HEK293 (cell line): ENCODE data around the gene IQSEC1.

Experiments used
- CTCF ChIA-PET: fragments of 350-600 bp; formaldehyde crosslinking; extraction: SDS; loops from one replicate; lab custom pipeline; 2021; ENCODE audit warnings: antibody characterized with exemption; lab: Yijun Ruan, JAX
- POLR2A ChIA-PET: fragments of 300-600 bp; formaldehyde crosslinking; extraction: SDS; loops from one replicate; lab custom pipeline; 2020; ENCODE audit warnings: antibody characterized with exemption, inconsistent platforms; lab: Yijun Ruan, JAX
- H3K27ac ChIP-seq: fragments of 200-500 bp; sonication (Bioruptor generic); 2 replicates; pipeline ENCODE4 v1.5.1; 2014; ENCODE audit warnings: low read depth, low read length, control low read depth, inconsistent platforms; ENCODE audit errors: extremely low read depth
- H3K36me3 ChIP-seq, 2 experiments: fragments of 200-500 bp in 1 of 2; sonication (Bioruptor generic) in 1 of 2; 1 replicate in 1 of 2; 2 replicates in 1 of 2; pipeline ENCODE4 v1.5.1; 2014 to 2017; ENCODE audit warnings: inconsistent platforms in 2 of 2, low read length in 2 of 2; ENCODE audit not compliant: control insufficient read depth in 2 of 2, insufficient read depth in 1 of 2
- H3K4me1 ChIP-seq: fragments of 200-500 bp; sonication (Bioruptor generic); 2 replicates; pipeline ENCODE4 v1.5.1; 2014; ENCODE audit warnings: mild to moderate bottlenecking, low read length, inconsistent platforms; ENCODE audit not compliant: control insufficient read depth, insufficient read depth
- H3K4me3 ChIP-seq: 2 replicates; pipeline ENCODE4 v1.5.1; 2011; ENCODE audit warnings: low read depth, mild to moderate bottlenecking, control low read depth, low read length, moderate library complexity
- H3K9me3 ChIP-seq: fragments of 200-500 bp; sonication (Bioruptor generic); 2 replicates; pipeline ENCODE4 v1.5.1; 2014; ENCODE audit warnings: low read depth, low read length, inconsistent platforms; ENCODE audit not compliant: control insufficient read depth, insufficient read depth
- BCL6B ChIP-seq: fragments of 450-650 bp; formaldehyde crosslinking; IDR thresholded peaks from 2 replicates; pipeline ENCODE4 v1.5.1; 2017; ENCODE audit warnings: missing biosample characterization, missing genetic modification characterization
- GLI2 ChIP-seq: fragments of 450-650 bp; formaldehyde crosslinking; IDR thresholded peaks from 2 replicates; pipeline ENCODE4; 2017; ENCODE audit warnings: missing biosample characterization, missing genetic modification characterization, low read depth, borderline replicate concordance
- MYNN ChIP-seq: fragments of 450-650 bp; formaldehyde crosslinking; IDR thresholded peaks from 2 replicates; pipeline ENCODE4 v1.5.1; 2016; ENCODE audit warnings: missing biosample characterization, missing genetic modification characterization, borderline replicate concordance
- ZBTB49 ChIP-seq: fragments of 450-650 bp; formaldehyde crosslinking; IDR thresholded peaks from 2 replicates; pipeline ENCODE4 v1.5.1; 2016; ENCODE audit warnings: missing biosample characterization, missing genetic modification characterization, low read depth
- ZBTB7A ChIP-seq: fragments of 450-650 bp; formaldehyde crosslinking; IDR thresholded peaks from 2 replicates; pipeline ENCODE4 v1.5.1; 2016; ENCODE audit warnings: low read depth, missing biosample characterization, missing genetic modification characterization
- ZNF132 ChIP-seq: fragments of 450-650 bp; formaldehyde crosslinking; IDR thresholded peaks from 2 replicates; pipeline ENCODE4 v1.5.1; 2017; ENCODE audit warnings: missing biosample characterization, missing genetic modification characterization, borderline replicate concordance
- ZNF146 ChIP-seq: fragments of 450-650 bp; formaldehyde crosslinking; IDR thresholded peaks from 2 replicates; pipeline ENCODE4 v1.5.1; 2016; ENCODE audit warnings: missing biosample characterization, missing genetic modification characterization
- ZNF202 ChIP-seq: fragments of 450-650 bp; formaldehyde crosslinking; IDR thresholded peaks from 2 replicates; pipeline ENCODE4 v1.5.1; 2016; ENCODE audit warnings: missing biosample characterization, missing genetic modification characterization, borderline replicate concordance
- ZNF350 ChIP-seq: fragments of 450-650 bp; formaldehyde crosslinking; IDR thresholded peaks from 2 replicates; pipeline ENCODE4 v1.5.0; 2017; ENCODE audit warnings: missing biosample characterization, mild to moderate bottlenecking, missing genetic modification characterization
- ZNF530 ChIP-seq: fragments of 450-650 bp; formaldehyde crosslinking; IDR thresholded peaks from 2 replicates; pipeline ENCODE4 v1.5.1; 2016; ENCODE audit warnings: low read depth, missing biosample characterization, missing genetic modification characterization
- ZNF560 ChIP-seq: fragments of 450-650 bp; formaldehyde crosslinking; IDR thresholded peaks from 2 replicates; pipeline ENCODE4 v1.5.1; 2017; ENCODE audit warnings: missing biosample characterization, missing genetic modification characterization, borderline replicate concordance
- ZNF610 ChIP-seq: fragments of 450-650 bp; formaldehyde crosslinking; IDR thresholded peaks from 2 replicates; pipeline ENCODE4 v1.5.1; 2016; ENCODE audit warnings: missing biosample characterization, missing genetic modification characterization, borderline replicate concordance
- ZNF621 ChIP-seq: fragments of 450-650 bp; formaldehyde crosslinking; IDR thresholded peaks from 2 replicates; pipeline ENCODE4 v1.5.1; 2017; ENCODE audit warnings: missing biosample characterization, missing genetic modification characterization
- ZNF639 ChIP-seq: fragments of 450-650 bp; formaldehyde crosslinking; IDR thresholded peaks from 2 replicates; pipeline ENCODE4 v1.5.1; 2016; ENCODE audit warnings: missing biosample characterization, missing genetic modification characterization
- ZNF645 ChIP-seq: fragments of 450-650 bp; formaldehyde crosslinking; IDR thresholded peaks from 2 replicates; pipeline ENCODE4; 2016; ENCODE audit warnings: missing biosample characterization, missing genetic modification characterization
- ZNF664 ChIP-seq: fragments of 450-650 bp; formaldehyde crosslinking; IDR thresholded peaks from 2 replicates; pipeline ENCODE4 v1.5.1; 2016; ENCODE audit warnings: missing biosample characterization, missing genetic modification characterization
- ZNF670 ChIP-seq: fragments of 450-650 bp; formaldehyde crosslinking; IDR thresholded peaks from 2 replicates; pipeline ENCODE4 v1.5.1; 2016; ENCODE audit warnings: missing biosample characterization, missing genetic modification characterization, low read depth
- ZNF76 ChIP-seq: fragments of 450-650 bp; formaldehyde crosslinking; IDR thresholded peaks from 2 replicates; pipeline ENCODE4; 2016; ENCODE audit warnings: low read depth, missing biosample characterization, missing genetic modification characterization, borderline replicate concordance

IQSEC1 gene

GRCh38 chr3:12963922-12964701, 109.1 kb downstream of the IQSEC1 start:
- H3K27ac ChIP-seq = no peak overlapping the region
- no peak overlapping the region for H3K4me3 ChIP-seq
- H3K9me3 ChIP-seq = no peaks in the 10 kb centered on the region
- peaks cover 0 to 12% of the 10 kb centered on the region in 2 experiments; a peak in 1 of 3 replicates for H3K36me3 ChIP-seq
- H3K4me1 ChIP-seq = peaks cover 7% of the 10 kb centered on the region
- CTCF ChIA-PET = interaction anchor here (0.8 to 2.9 kb wide), 2 partner anchors 19 to 144 kb away, joined by 3 to 17 read pairs; no protein-coding TSS in a partner anchor
- TF ChIP-seq BCL6B (tag by site-specific recombination) (peak; percentile 83), ZNF560 (tag by site-specific recombination) (no peak)
- POLR2A ChIA-PET = no interaction called here

- ChIA-PET CTCF (interaction anchor here (0.6 to 2.9 kb wide), 4 partner anchors 18 to 800 kb away, joined by 3 to 17 read pairs (median 3); no protein-coding TSS in a partner anchor), POLR2A (no interaction called here)
- Histone ChIP-seq H3K4me3 (no peak overlapping the region), H3K27ac (no peak overlapping the region), H3K9me3 (no peaks in the 10 kb centered on the region), H3K36me3 (peaks cover 0 to 12% of the 10 kb centered on the region in 2 experiments; a peak in 1 of 3 replicates), H3K4me1 (peaks cover 7% of the 10 kb centered on the region)
- TF ChIP-seq ZNF664 (tag by site-specific recombination) (0 out of 2 replicates have a peak, but pooled peaks have one; percentile 60), GLI2 (tag by site-specific recombination) (no peak)
Observed at GRCh38 chr3:12963231-12963896, 109.9 kb downstream of the IQSEC1 start.

GRCh38 chr3:12962292-12962691, 110.9 kb downstream of the IQSEC1 start:
- H3K4me1 ChIP-seq = peaks cover 4% of the 10 kb centered on the region; the same call in 1 of the 2 replicates
- no peak for TF ChIP-seq ZNF610 (tag by site-specific recombination)
- no peak for TF ChIP-seq ZBTB49 (tag by site-specific recombination)
- no peak for TF ChIP-seq ZNF639 (tag by site-specific recombination)
- no peak for TF ChIP-seq ZNF350
- no peak for TF ChIP-seq ZNF670 (tag by site-specific recombination)
- TF ChIP-seq ZBTB7A = no peak
- TF ChIP-seq ZNF132 (tag by site-specific recombination) = no peak
- TF ChIP-seq ZNF530 (tag by site-specific recombination) = no peak
- TF ChIP-seq ZNF76 (tag by site-specific recombination) = no peak
- TF ChIP-seq ZNF645 (tag by site-specific recombination) = no peak
- no peak for TF ChIP-seq ZNF621 (tag by site-specific recombination)
- no peak for TF ChIP-seq ZNF202
- no peak for TF ChIP-seq MYNN (tag by site-specific recombination)
- TF ChIP-seq ZNF146 (tag by site-specific recombination) = no peak
- TF ChIP-seq, all 188 proteins: peak for 0
- ChIA-PET POLR2A (no interaction called here), CTCF (interaction anchor here (0.6 to 0.7 kb wide), 2 partner anchors 16 to 801 kb away, joined by 3 read pairs; no protein-coding TSS in a partner anchor)
- Histone ChIP-seq H3K27ac (no peak overlapping the region), H3K4me3 (no peak overlapping the region), H3K36me3 (peaks cover 0 to 12% of the 10 kb centered on the region in 2 experiments; a peak in 1 of 3 replicates), H3K9me3 (no peaks in the 10 kb centered on the region)
